HG03045 (cell line): Measurements from ENCODE around the gene ANP32E.
A peak's percentile ranks its signal among the peaks of the same experiment; 100 is the strongest.

Experiments
- ATAC-seq: cut with Tn5 transposase; IDR thresholded peaks from one replicate; pipeline ENCODE4 v1.9.1; 2021; ENCODE audit warnings: mild to moderate bottlenecking, moderate library complexity; ENCODE audit not compliant: unreplicated experiment

The ANP32E gene

GRCh38 chr1:150235852-150236613, at the start of gene ANP32E:
ANP32E (minus strand) TSS chr1:150236112; CDS start chr1:150235786, 326 bp downstream.
- ATAC-seq = peak; percentile 83

- ATAC-seq = no peak
These were observed 47.3 kb upstream of the ANP32E start for GRCh38 chr1:150283260-150283659.

GRCh38 chr1:150282558-150282958, 46.6 kb upstream of the ANP32E start:
- ATAC-seq = no peak

GRCh38 chr1:150281758-150282557, 46.0 kb upstream of the ANP32E start, which contains the start of gene CIART:
CIART (plus strand) TSS chr1:150282554; CDS start chr1:150283268, 714 bp downstream.
- peak; percentile 78 for ATAC-seq

- no peak for ATAC-seq
These were observed 45.4 kb upstream of the ANP32E start for GRCh38 chr1:150281221-150281757.

- no peak for ATAC-seq
These were observed 44.3 kb upstream of the ANP32E start for GRCh38 chr1:150280138-150280707.

- ATAC-seq = no peak
These were observed 37.4 kb upstream of the ANP32E start for GRCh38 chr1:150273311-150273710.

- ATAC-seq = no peak
These were observed 35.5 kb upstream of the ANP32E start for GRCh38 chr1:150271291-150271959.

GRCh38 chr1:150269451-150269850, 33.5 kb upstream of the ANP32E start:
- no peak for ATAC-seq

- ATAC-seq = peak; percentile 90
These were observed 32.9 kb upstream of the ANP32E start, which contains the start of gene APH1A for GRCh38 chr1:150268705-150269403. APH1A (minus strand) TSS chr1:150269016; CDS start chr1:150268810, 206 bp downstream.

GRCh38 chr1:150268340-150268704, 32.4 kb upstream of the ANP32E start:
- peak; percentile 20 for ATAC-seq

GRCh38 chr1:150267896-150268295, 32.0 kb upstream of the ANP32E start:
- no peak for ATAC-seq

- ATAC-seq = no peak
These were observed 27.6 kb upstream of the ANP32E start for GRCh38 chr1:150263549-150263948.

GRCh38 chr1:150262388-150263320, 26.7 kb upstream of the ANP32E start:
- ATAC-seq = no peak

- ATAC-seq = no peak
These were observed 25.5 kb upstream of the ANP32E start for GRCh38 chr1:150261367-150261766.

- ATAC-seq = no peak
These were observed 24.1 kb upstream of the ANP32E start for GRCh38 chr1:150259758-150260669.

- no peak for ATAC-seq
These were observed 23.3 kb upstream of the ANP32E start for GRCh38 chr1:150259217-150259616.
